ENCODE data around the gene GUCA2B.

The GUCA2B gene

GRCh38 chr1:42143896-42144710, 9.1 kb upstream of the GUCA2B start:
- no peak for DNase-seq

GRCh38 chr1:42144711-42145388, 8.4 kb upstream of the GUCA2B start:
- DNase-seq, result no peak

- no peak for DNase-seq
Observed at GRCh38 chr1:42145389-42145716, 7.9 kb upstream of the GUCA2B start.

GRCh38 chr1:42145764-42146625, 7.2 kb upstream of the GUCA2B start:
- DNase-seq, result no peak

GRCh38 chr1:42146626-42147320, 6.4 kb upstream of the GUCA2B start:
- DNase-seq, result peak; percentile 79

GRCh38 chr1:42148166-42148565, 5.0 kb upstream of the GUCA2B start:
- DNase-seq, result no peak

- DNase-seq, result no peak
Observed at GRCh38 chr1:42150651-42151050, 2.6 kb upstream of the GUCA2B start.

GRCh38 chr1:42152119-42152518, 1.1 kb upstream of the GUCA2B start:
- no peak for DNase-seq

GRCh38 chr1:42153624-42154023, 414 bp downstream of the GUCA2B start:
- DNase-seq, result no peak

GRCh38 chr1:42154685-42155084, 1.5 kb downstream of the GUCA2B start:
- DNase-seq, result no peak

GRCh38 chr1:42155362-42155761, 2.2 kb downstream of the GUCA2B start:
- DNase-seq, result no peak

GRCh38 chr1:42157667-42158066, 4.5 kb downstream of the GUCA2B start:
- no peak for DNase-seq

GRCh38 chr1:42158189-42158588, 5.0 kb downstream of the GUCA2B start:
- DNase-seq, result no peak

GRCh38 chr1:42162181-42162580, 9.0 kb downstream of the GUCA2B start:
- DNase-seq, result no peak

- DNase-seq, result no peak
Observed at GRCh38 chr1:42163114-42163513, 9.9 kb downstream of the GUCA2B start.

GRCh38 chr1:42163536-42164503, 10.6 kb downstream of the GUCA2B start:
- no peak for DNase-seq

- no peak for DNase-seq
Observed at GRCh38 chr1:42164551-42165420, 11.6 kb downstream of the GUCA2B start, which contains the start of gene GUCA2A. TSS of gene GUCA2A (minus strand) at chr1:42164745. CDS start at chr1:42164712, 33 bp downstream.

- DNase-seq, result peak; percentile 94
Observed at GRCh38 chr1:42165511-42166210, 12.5 kb downstream of the GUCA2B start.

GRCh38 chr1:42167611-42168390, 14.6 kb downstream of the GUCA2B start:
- no peak for DNase-seq
